Keratinocyte (primary cell): ENCODE results near the gene FOXK2. TPM values are rescaled to one million over a fixed set of nuclear protein-coding genes. Genes with fewer than 3 reads are reported as not detected.
A peak's percentile ranks its signal among the peaks of the same experiment; 100 is the strongest.
"Not testable (repeated sequence)": the region's sequence is repeated elsewhere in the genome, so short reads cannot be mapped to it uniquely, and the experiment has no call there.

Experiments
- DNase-seq: peaks from one replicate; pipeline ENCODE4 v3.0.0-alpha.2; 2011; ENCODE audit warnings: low read depth, missing footprints, low spot score
- FAIRE-seq: peaks from 2 replicates; lab custom pipeline; 2011; peaks lifted over from hg19 to GRCh38; lab: Jason Lieb, UNC
- H2AFZ ChIP-seq: 2 replicates; pipeline ENCODE4 v1.6.0; 2012; ENCODE audit warnings: low read length, control low read depth, inconsistent platforms; ENCODE audit not compliant: control insufficient read depth
- H3K27ac ChIP-seq: 2 replicates; pipeline ENCODE4 v1.5.1; 2011; ENCODE audit warnings: low read length; ENCODE audit not compliant: control insufficient read depth, insufficient read depth
- H3K27me3 ChIP-seq: 3 replicates; pipeline ENCODE4 v1.6.0; 2011; ENCODE audit warnings: low read length; ENCODE audit not compliant: control insufficient read depth, insufficient read depth; ENCODE audit errors: extremely low read depth
- H3K36me3 ChIP-seq, 2 experiments: 2 replicates in 1 of 2; 3 replicates in 1 of 2; pipeline ENCODE4 v1.5.1; 2011; ENCODE audit warnings: low read length in 2 of 2, mild to moderate bottlenecking in 1 of 2; ENCODE audit not compliant: control insufficient read depth in 2 of 2, insufficient read depth in 2 of 2; ENCODE audit errors: extremely low read depth in 1 of 2
- H3K4me1 ChIP-seq: 3 replicates; pipeline ENCODE4 v1.5.1; 2011; ENCODE audit warnings: low read length; ENCODE audit not compliant: control insufficient read depth, insufficient read depth; ENCODE audit errors: extremely low read depth
- H3K4me2 ChIP-seq: 3 replicates; pipeline ENCODE4 v1.6.0; 2011; ENCODE audit warnings: low read depth, low read length; ENCODE audit not compliant: control insufficient read depth, insufficient read depth; ENCODE audit errors: extremely low read depth
- H3K4me3 ChIP-seq, 3 experiments: fragments of 200-600 bp in 1 of 3; sonication (generic) in 1 of 3; 2 replicates in 2 of 3; 3 replicates in 1 of 3; pipeline ENCODE4 v1.5.1; 2011 to 2016; ENCODE audit warnings: low read length in 3 of 3, mild to moderate bottlenecking in 3 of 3, control low read depth in 2 of 3, inconsistent platforms in 1 of 3, low read depth in 1 of 3, mixed read lengths in 1 of 3, mixed run types in 1 of 3, moderate library complexity in 1 of 3; ENCODE audit not compliant: control insufficient read depth in 2 of 3, insufficient read depth in 2 of 3; ENCODE audit errors: extremely low read depth in 1 of 3
- H3K79me2 ChIP-seq: 2 replicates; pipeline ENCODE4 v1.6.0; 2012; ENCODE audit warnings: low read length; ENCODE audit not compliant: control insufficient read depth, insufficient read depth
- H3K9ac ChIP-seq: 3 replicates; pipeline ENCODE4 v1.6.0; 2011; ENCODE audit warnings: low read length; ENCODE audit not compliant: control insufficient read depth, insufficient read depth; ENCODE audit errors: extremely low read depth
- H3K9me1 ChIP-seq: 3 replicates; pipeline ENCODE4 v1.6.0; 2011; ENCODE audit warnings: low read length; ENCODE audit not compliant: control insufficient read depth, insufficient read depth; ENCODE audit errors: extremely low read depth
- H3K9me3 ChIP-seq: 2 replicates; pipeline ENCODE4 v1.5.1; 2012; ENCODE audit warnings: low read depth, low read length; ENCODE audit not compliant: control insufficient read depth
- H4K20me1 ChIP-seq: 3 replicates; pipeline ENCODE4 v1.6.0; 2011; ENCODE audit warnings: low read length; ENCODE audit not compliant: control insufficient read depth, insufficient read depth; ENCODE audit errors: extremely low read depth
- CTCF ChIP-seq, 3 experiments: IDR thresholded peaks in 1 of 3; conservative IDR thresholded peaks in 1 of 3; optimal IDR thresholded peaks in 1 of 3; 2 replicates in 2 of 3; 3 replicates in 1 of 3; pipeline versions ENCODE3 to v1.5.1; 2011; ENCODE audit warnings: low read length in 3 of 3, mild to moderate bottlenecking in 3 of 3, moderate library complexity in 2 of 3, control low read depth in 1 of 3, inconsistent platforms in 1 of 3; ENCODE audit not compliant: insufficient read depth in 2 of 3; ENCODE audit errors: extremely low read depth in 1 of 3
- EZH2 ChIP-seq: IDR thresholded peaks from one replicate; pipeline ENCODE4 v1.6.1; 2012; ENCODE audit warnings: inconsistent platforms, mild to moderate bottlenecking, low read length, moderate library complexity
- dilution Hi-C: fragments of 300-500 bp; cut with MboI; formaldehyde crosslinking; loops from one replicate; pipeline ENCODE4 v1.7.0; 2020; ENCODE audit warnings: low sequenced_read_pairs; ENCODE audit not compliant: extremely low pct_ligation_motif_present
- polyA plus RNA-seq, 5 experiments: library from polyadenylated mRNA; depleted of rRNA in 3 of 5; stranded (reverse) in 3 of 5; stranded (forward) in 1 of 5; unstranded in 1 of 5; fragments of >200 nt; gene quantifications; 1 replicate in 1 of 5; 2 replicates in 3 of 5; 3 replicates in 1 of 5; pipeline versions ENCODE4 v1.2.1 to v1.2.3, GENCODE V29; 2011 to 2012; ENCODE audit warnings: missing spikeins in 2 of 5, low read depth in 1 of 5, low replicate concordance in 1 of 5

FOXK2 gene
- polyA plus RNA-seq, 1 donor (not counting 4 experiments of a cell fraction or from before 2014, with no cell fraction given) = 43.9 TPM

DNA sequence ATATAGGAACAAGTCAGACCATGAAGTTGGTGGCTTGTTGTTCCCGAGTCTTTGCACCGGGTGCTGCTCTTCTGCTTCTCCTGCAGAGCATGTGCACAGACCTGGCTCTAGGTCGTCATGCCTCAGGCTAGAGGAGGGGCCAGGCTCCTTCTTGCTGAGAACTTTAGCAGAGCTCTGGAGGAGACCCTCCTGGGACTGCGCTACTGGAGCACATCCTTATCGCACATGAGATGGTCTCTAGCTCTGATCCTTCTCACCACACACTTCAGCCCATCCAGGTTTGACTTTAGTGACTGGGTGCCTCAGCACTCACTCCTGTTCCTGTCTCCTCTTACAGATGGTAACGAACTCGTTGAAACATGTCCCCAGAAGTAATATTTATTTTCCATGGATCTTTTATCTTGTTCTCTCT is 14.9 kb downstream of the FOXK2 start:
- Histone ChIP-seq H3K4me1 (peaks cover 59% of the 10 kb centered on the region), H3K9ac (peak overlapping the region; percentile 51), H3K4me3 (peak overlapping the region; percentile 3 to 19 (median 15)), H2AFZ (no peak overlapping the region), H3K9me1 (peaks cover 6% of the 10 kb centered on the region), H3K9me3 (no peaks in the 10 kb centered on the region), H3K36me3 (peaks cover 0 to 3% of the 10 kb centered on the region in 2 experiments), H3K79me2 (peaks cover 89% of the 10 kb centered on the region), H3K27ac (peak overlapping the region; percentile 80), H3K27me3 (no peaks in the 10 kb centered on the region), H4K20me1 (peaks cover 51% of the 10 kb centered on the region), H3K4me2 (peak overlapping the region; percentile 68)
- DNase-seq (no peak), FAIRE-seq (no peak)
- dilution Hi-C loops = no loop called here
- no peak for TF ChIP-seq CTCF (optimal IDR thresholded peaks at IDR 0.05 in 1 of 3, IDR thresholded peaks at IDR 0.05 in 1 of 3, conservative IDR thresholded peaks at IDR 0.05 in 1 of 3; ENCODE audit: extremely low read depth in 1 of 3, insufficient read depth in 2 of 3, low read length in 3 of 3)
- no peak for TF ChIP-seq EZH2

- Histone ChIP-seq H3K27ac (peak overlapping the region; percentile 80), H3K4me1 (peaks cover 45% of the 10 kb centered on the region), H3K9me1 (peaks cover 3% of the 10 kb centered on the region), H3K27me3 (no peaks in the 10 kb centered on the region), H4K20me1 (peaks cover 48% of the 10 kb centered on the region), H2AFZ (no peak overlapping the region), H3K4me2 (peak overlapping the region; percentile 47), H3K4me3 (peak overlapping the region in 1 of 3 experiments; percentile 1), H3K36me3 (peaks cover 0 to 8% of the 10 kb centered on the region in 2 experiments), H3K79me2 (peaks cover 97% of the 10 kb centered on the region), H3K9me3 (no peaks in the 10 kb centered on the region), H3K9ac (peak overlapping the region; percentile 64)
- DNase-seq (no peak), FAIRE-seq (no peak)
- TF ChIP-seq EZH2 (no peak), CTCF (optimal IDR thresholded peaks at IDR 0.05 in 1 of 3, IDR thresholded peaks at IDR 0.05 in 1 of 3, conservative IDR thresholded peaks at IDR 0.05 in 1 of 3; ENCODE audit: extremely low read depth in 1 of 3, insufficient read depth in 2 of 3, low read length in 3 of 3) (no peak)
- dilution Hi-C loops = no loop called here
Observed at GRCh38 chr17:82536512-82537201, 17.1 kb downstream of the FOXK2 start.

DNA sequence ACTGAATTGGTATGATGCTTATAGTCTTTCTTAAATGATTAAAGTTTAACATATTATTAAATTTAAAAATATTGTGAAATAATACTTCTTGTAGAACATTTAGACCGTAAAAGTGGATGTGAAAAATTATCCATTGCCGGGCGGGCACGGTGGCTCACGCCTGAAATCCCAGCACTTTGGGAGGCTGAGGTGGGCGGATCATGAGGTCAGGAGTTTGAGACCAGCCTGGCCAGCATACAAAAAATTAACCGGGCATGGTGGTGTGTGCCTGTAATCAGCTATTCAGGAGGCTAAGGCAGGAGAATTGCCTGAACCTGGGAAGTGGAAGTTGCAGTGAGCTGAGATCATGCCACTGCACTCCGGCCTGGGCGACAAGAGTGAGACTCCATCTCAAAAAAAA is 17.7 kb downstream of the FOXK2 start:
- H3K27me3 ChIP-seq, H3K9me1 ChIP-seq, dilution Hi-C loops, H3K4me3 ChIP-seq, H2AFZ ChIP-seq, FAIRE-seq, DNase-seq, H3K9me3 ChIP-seq, H3K36me3 ChIP-seq: not testable (repeated sequence)
- peaks cover 97% of the 10 kb centered on the region for H3K79me2 ChIP-seq
- H3K27ac ChIP-seq = peak overlapping the region; percentile 80
- H3K4me2 ChIP-seq = peak overlapping the region; percentile 47
- H3K9ac ChIP-seq = peak overlapping the region; percentile 64
- H3K4me1 ChIP-seq = peaks cover 44% of the 10 kb centered on the region
- peaks cover 51% of the 10 kb centered on the region for H4K20me1 ChIP-seq
